HepG2 (cell line): Measurements from ENCODE around the gene SLX9. TPM values are rescaled to one million over a fixed set of nuclear protein-coding genes. Genes with fewer than 3 reads are reported as not detected.
A peak's percentile ranks its signal among the peaks of the same experiment; 100 is the strongest.

Experiments
- ATAC-seq: fragments of 200-7000 bp; cut with Tn5 transposase; 3 replicates; pipeline ENCODE4 v1.9.1; 2020; ENCODE audit warnings: mild to moderate bottlenecking, moderate library complexity
- BruUV-seq: library from RNA; stranded (reverse); fragments of 400-500 nt; replicated peaks from 2 replicates; lab custom pipeline; 2021; lab: Mats Ljungman, UMichigan
- CTCF ChIA-PET: fragments of 300-600 bp; formaldehyde crosslinking; extraction: SDS; loops from one replicate; lab custom pipeline; 2021; ENCODE audit warnings: low total read pairs, inconsistent platforms, low intra/inter-chr PET ratio; lab: Yijun Ruan, JAX
- POLR2A ChIA-PET: fragments of 350-600 bp; sonication (Branson Sonifier 250); formaldehyde crosslinking; loops from one replicate; lab custom pipeline; 2020; ENCODE audit warnings: antibody characterized with exemption, inconsistent platforms; lab: Yijun Ruan, JAX
- DNase-seq: peaks from one replicate; pipeline ENCODE4 v3.0.0-alpha.2; 2015; ENCODE audit warnings: low spot score
- FAIRE-seq: peaks from 3 replicates; lab custom pipeline; 2011; peaks lifted over from hg19 to GRCh38; lab: Jason Lieb, UNC
- H2AFZ ChIP-seq: one replicate; pipeline ENCODE4 v1.6.1; 2011; ENCODE audit warnings: low read length, inconsistent platforms
- H3K27ac ChIP-seq: fragments of 300-600 bp; 3 replicates; pipeline ENCODE4 v1.8.0; 2011; ENCODE audit warnings: mixed run types, mild to moderate bottlenecking, mixed read lengths, low read length, inconsistent platforms; ENCODE audit not compliant: insufficient read depth; ENCODE audit errors: extremely low read length
- H3K27me3 ChIP-seq, 2 experiments: fragments of 200-600 bp in 1 of 2; 2 replicates in 1 of 2; 3 replicates in 1 of 2; pipeline versions ENCODE4 v1.6.0 to v1.8.0; 2011; ENCODE audit warnings: low read length in 2 of 2, mild to moderate bottlenecking in 2 of 2, moderate library complexity in 2 of 2, inconsistent platforms in 1 of 2; ENCODE audit not compliant: insufficient read depth in 2 of 2, control insufficient read depth in 1 of 2
- H3K36me3 ChIP-seq, 2 experiments: fragments of 200-600 bp in 1 of 2; replicated peaks in 1 of 2; 2 replicates in 1 of 2; 3 replicates in 1 of 2; pipeline versions ENCODE4 v1.5.1 to v1.8.0; 2011; ENCODE audit warnings: low read length in 2 of 2, inconsistent platforms in 1 of 2; ENCODE audit not compliant: insufficient read depth in 2 of 2, control insufficient read depth in 1 of 2
- H3K4me1 ChIP-seq: 2 replicates; pipeline ENCODE4 v1.5.1; 2012; ENCODE audit warnings: low read length, inconsistent platforms; ENCODE audit not compliant: insufficient read depth
- H3K4me2 ChIP-seq: 2 replicates; pipeline ENCODE4 v1.6.0; 2011; ENCODE audit warnings: low read depth, low read length, inconsistent platforms
- H3K4me3 ChIP-seq, 3 experiments: fragments of 200-600 bp in 1 of 3; sonication (generic), shearing (Covaris generic) in 1 of 3; replicated peaks in 1 of 3; 2 replicates each; pipeline ENCODE4 v1.5.1; 2011 to 2016; ENCODE audit warnings: low read length in 3 of 3, inconsistent platforms in 2 of 3, low read depth in 2 of 3, mild to moderate bottlenecking in 2 of 3, control low read depth in 1 of 3, mixed read lengths in 1 of 3; ENCODE audit not compliant: insufficient read depth in 1 of 3
- H3K79me2 ChIP-seq: one replicate; pipeline ENCODE4 v1.6.1; 2011; ENCODE audit warnings: low read length, inconsistent platforms; ENCODE audit not compliant: insufficient read depth
- H3K9ac ChIP-seq: 2 replicates; pipeline ENCODE4 v1.6.0; 2011; ENCODE audit warnings: mild to moderate bottlenecking, low read depth, low read length, inconsistent platforms; ENCODE audit not compliant: insufficient read depth
- H3K9me3 ChIP-seq: 2 replicates; pipeline ENCODE4 v1.5.1; 2012; ENCODE audit warnings: mild to moderate bottlenecking, low read length
- H4K20me1 ChIP-seq: 2 replicates; pipeline ENCODE4 v1.6.0; 2011; ENCODE audit warnings: inconsistent platforms, mild to moderate bottlenecking, low read length, moderate library complexity; ENCODE audit not compliant: insufficient read depth
- SOX6 ChIP-seq, 2 experiments: fragments of 450-650 bp in 1 of 2; sonication (generic) in 1 of 2; formaldehyde crosslinking in 1 of 2; IDR thresholded peaks; 2 replicates each; pipeline versions ENCODE4 v1.4.0 to v1.6.1; 2017 to 2020; ENCODE audit warnings: antibody characterized with exemption in 1 of 2, mild to moderate bottlenecking in 1 of 2, missing genetic modification reagents in 1 of 2
- ZBTB40 ChIP-seq, 2 experiments: fragments of 450-650 bp in 1 of 2; sonication (generic) in 1 of 2; formaldehyde crosslinking in 1 of 2; IDR thresholded peaks; 2 replicates each; pipeline versions ENCODE4 v1.6.1 to v1.8.0; 2016 to 2022; ENCODE audit warnings: antibody characterized with exemption in 1 of 2, mild to moderate bottlenecking in 1 of 2, missing genetic modification reagents in 1 of 2
- ZFY ChIP-seq: sonication (generic); formaldehyde crosslinking; IDR thresholded peaks from 2 replicates; pipeline ENCODE4 v1.4.0; 2020; ENCODE audit warnings: missing genetic modification reagents
- ZNF570 ChIP-seq: sonication (generic); formaldehyde crosslinking; IDR thresholded peaks from 2 replicates; pipeline ENCODE4 v1.4.0; 2020; ENCODE audit warnings: mild to moderate bottlenecking, missing genetic modification reagents, borderline replicate concordance
- ZSCAN9 ChIP-seq: IDR thresholded peaks from 2 replicates; pipeline ENCODE4 v1.6.1; 2016; ENCODE audit warnings: borderline replicate concordance
- WGBS: methylation state at CpG from one replicate; pipeline ENCODE4 v1.1.6; 2017; ENCODE audit warnings: low lambda C conversion rate; 5-methylcytosine and 5-hydroxymethylcytosine counted together
- in situ Hi-C: cut with HindIII; loops from 2 replicates; pipeline ENCODE4 v1.10.0; 2017; ENCODE audit warnings: low pct_unique_long_range_greater_than_20kb; ENCODE audit not compliant: extremely low pct_ligation_motif_present
- intact Hi-C: fragments of 100-400 bp; cut with micrococcal nuclease; formaldehyde crosslinking; loops from one replicate; pipeline ENCODE4 v1.10.0; 2022; ENCODE audit not compliant: unreplicated experiment
- polyA plus RNA-seq, 8 experiments: library from polyadenylated mRNA; depleted of rRNA in 3 of 8; stranded (reverse) in 7 of 8; unstranded in 1 of 8; fragments of >200 nt; fragmentation: Illumina TruSeq in 4 of 8; extraction: Trizol in 4 of 8; gene quantifications; 2 replicates each; pipeline versions ENCODE4 v1.2.1 to v1.2.3, GENCODE V29; 2011 to 2016; ENCODE audit warnings: low read depth in 4 of 8, missing spikeins in 1 of 8, mixed read lengths in 1 of 8; ENCODE audit not compliant: insufficient read depth in 1 of 8
- total RNA-seq, 5 experiments: library from RNA; depleted of rRNA; stranded (reverse); fragments of >200 nt; fragmentation: Illumina TruSeq; extraction: Trizol; gene quantifications; 2 replicates each; pipeline ENCODE4 v1.2.3, GENCODE V29; 2016; ENCODE audit warnings: low read depth in 1 of 5

SLX9 gene
- total and polyA plus RNA-seq, 2 of the 13 experiments (the other 11 are each of a cell fraction or from before 2014, with no cell fraction given) = 21.0 to 47.1 TPM

- CTCF ChIA-PET = no interaction called here
- H3K9me3 ChIP-seq = no peaks in the 10 kb centered on the region
- H2AFZ ChIP-seq = no peak overlapping the region
- no TSS peak for BruUV-seq
- no peak for FAIRE-seq
- H3K9ac ChIP-seq = 0 out of 2 replicates have a peak overlapping the region, but pooled peaks have one; percentile 14
- in situ Hi-C loops (no loop called here), intact Hi-C loops (no loop called here)
- POLR2A ChIA-PET = interaction anchor here (0.8 to 4.7 kb wide), 3 partner anchors 8 to 128 kb away, joined by 3 to 37 read pairs (median 3); partner anchors contain the start of gene UBE2G2
- H3K4me3 ChIP-seq = peak overlapping the region in 1 of 3 experiments; percentile 55; a peak in 1 of 6 replicates
- peaks cover 1 to 4% of the 10 kb centered on the region in 2 experiments; a peak in 3 of 5 replicates for H3K27me3 ChIP-seq
- H3K27ac ChIP-seq = no peak overlapping the region
- ATAC-seq = no peak
- H4K20me1 ChIP-seq = no peaks in the 10 kb centered on the region
- H3K79me2 ChIP-seq = no peaks in the 10 kb centered on the region
- WGBS = 76% methylated on average over 6 of the region's 6 CpGs
- DNase-seq = no peak
- H3K4me1 ChIP-seq = peaks cover 82% of the 10 kb centered on the region
- no peaks in the 10 kb centered on the region for H3K36me3 ChIP-seq
- H3K4me2 ChIP-seq = peak overlapping the region; percentile 56
- TF ChIP-seq ZFY (CRISPR knock-in tag) (0 out of 2 replicates have a peak, but pooled peaks have one; percentile 18), SOX6 (IDR thresholded peaks at IDR 0.05) (no peak), SOX6 (CRISPR knock-in tag; IDR thresholded peaks at IDR 0.05) (0 out of 2 replicates have a peak, but pooled peaks have one; percentile 9), ZNF570 (CRISPR knock-in tag) (no peak), ZSCAN9 (CRISPR knock-in tag) (no peak), ZBTB40 (IDR thresholded peaks at IDR 0.05) (peak; percentile 98), ZBTB40 (CRISPR knock-in tag; IDR thresholded peaks at IDR 0.05) (peak; percentile 100)
Observed at GRCh38 chr21:44929242-44929798, 10.5 kb upstream of the SLX9 start.
